Esophagus (tissue), 2 donors: ENCODE results near the gene RTN1. TPM values are rescaled to one million over a fixed set of nuclear protein-coding genes. Genes with fewer than 3 reads are reported as not detected.

ENCODE experiments used
- H3K27ac ChIP-seq, 2 donors: one replicate each; pipeline ENCODE4 v1.5.1; 2013; ENCODE audit warnings: low read depth in 2 of 2, mild to moderate bottlenecking in 2 of 2, inconsistent platforms in 1 of 2, low read length in 1 of 2, moderate library complexity in 1 of 2
- H3K27me3 ChIP-seq, 2 donors: one replicate each; pipeline ENCODE4 v1.6.1; 2013; ENCODE audit warnings: low read length in 2 of 2, control low read depth in 1 of 2, mild to moderate bottlenecking in 1 of 2; ENCODE audit not compliant: insufficient read depth in 2 of 2, control insufficient read depth in 1 of 2
- H3K36me3 ChIP-seq, 2 donors: one replicate each; pipeline ENCODE4 v1.6.1; 2013; ENCODE audit warnings: low read length in 1 of 2; ENCODE audit not compliant: control insufficient read depth in 2 of 2, insufficient read depth in 2 of 2
- H3K4me1 ChIP-seq, 2 donors: one replicate each; pipeline ENCODE4 v1.6.1; 2013; ENCODE audit warnings: low read length in 1 of 2; ENCODE audit not compliant: control insufficient read depth in 2 of 2, insufficient read depth in 2 of 2
- H3K4me3 ChIP-seq, 2 donors: one replicate each; pipeline ENCODE4 v1.5.1; 2013; ENCODE audit warnings: low read length in 2 of 2, mild to moderate bottlenecking in 2 of 2, low read depth in 1 of 2, moderate library complexity in 1 of 2
- H3K9me3 ChIP-seq, 2 donors: one replicate each; pipeline ENCODE4 v1.6.1; 2013; ENCODE audit warnings: mild to moderate bottlenecking in 2 of 2, low read depth in 1 of 2, low read length in 1 of 2, moderate library complexity in 1 of 2; ENCODE audit not compliant: control insufficient read depth in 2 of 2, insufficient read depth in 1 of 2
- WGBS, 2 donors: extraction: QIAGEN DNeasy Blood & Tissue Kit; methylation state at CpG; one replicate each; pipeline ENCODE4 v1.1.7; 2013; 5-methylcytosine and 5-hydroxymethylcytosine counted together
- polyA plus RNA-seq, 2 donors: library from polyadenylated mRNA; stranded (reverse); fragments of 200-250 nt; gene quantifications; one replicate each; pipeline ENCODE4 v1.2.3, GENCODE V29; 2013
- donor health status: healthy with polysubstance abuse.
- donor health status: Bipolar disorder and iron deficiency.

Gene RTN1
- polyA plus RNA-seq, 2 donors, result 0.26 to 0.58 TPM

- Histone ChIP-seq H3K4me3 (no peak overlapping the region), H3K27me3 (no peaks in the 10 kb centered on the region), H3K4me1 (no peaks in the 10 kb centered on the region), H3K36me3 (no peaks in the 10 kb centered on the region), H3K27ac (no peak overlapping the region), H3K9me3 (peaks cover 0 to 2% of the 10 kb centered on the region in 2 donors)
- 35 to 42% methylated on average over 3 of the region's 3 CpGs for WGBS, 2 donors
Measured at GRCh38 chr14:59816941-59817340, 53.6 kb downstream of the RTN1 start.

- Histone ChIP-seq H3K27me3 (no peaks in the 10 kb centered on the region), H3K4me3 (no peak overlapping the region), H3K27ac (no peak overlapping the region), H3K9me3 (peaks cover 0 to 2% of the 10 kb centered on the region in 2 donors), H3K4me1 (no peaks in the 10 kb centered on the region), H3K36me3 (no peaks in the 10 kb centered on the region)
- WGBS, 2 donors, result 71 to 75% methylated on average over 1 of the region's 1 CpG
Measured at GRCh38 chr14:59814988-59815387, 55.6 kb downstream of the RTN1 start.

DNA sequence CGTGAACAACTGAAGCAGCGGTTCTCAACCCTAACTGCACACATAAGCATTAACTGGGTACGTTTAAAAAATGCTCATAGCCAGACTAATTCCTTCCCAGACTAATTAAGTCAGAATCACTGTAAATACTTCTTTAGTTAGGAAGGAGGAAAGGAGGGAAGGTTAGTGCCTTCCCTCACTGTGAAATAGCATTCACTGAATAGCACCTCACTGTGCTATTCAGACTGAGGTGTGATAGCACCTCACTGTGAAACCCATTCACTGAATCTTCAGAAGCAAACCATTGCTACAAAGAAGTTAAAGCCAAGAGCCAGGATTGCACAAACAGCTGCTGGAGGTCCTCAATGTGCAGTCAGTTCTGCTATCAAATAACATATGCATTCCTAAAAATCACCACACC, 58.8 kb downstream of the RTN1 start:
- 72 to 73% methylated on average over 3 of the region's 3 CpGs for WGBS, 2 donors
- no peak overlapping the region for H3K27ac ChIP-seq
- H3K4me3 ChIP-seq, result no peak overlapping the region

DNA sequence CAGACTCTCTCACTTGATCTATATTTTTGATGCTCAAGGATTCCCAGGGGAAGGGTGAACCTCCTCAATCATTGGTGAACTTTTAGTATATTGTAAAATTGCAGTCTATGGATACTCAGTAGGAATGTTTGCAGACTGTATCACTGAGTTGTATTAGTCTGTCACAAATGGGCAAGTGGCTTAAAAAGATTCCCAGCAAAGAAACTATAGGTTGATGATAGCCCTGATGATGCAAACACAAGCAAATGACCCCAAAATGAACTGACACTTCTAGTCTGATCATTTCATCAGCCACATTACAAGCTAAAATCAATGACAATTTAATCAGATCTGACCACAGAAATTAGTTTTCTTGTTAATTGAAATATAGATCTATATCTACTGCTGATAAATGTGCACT, 59.5 kb downstream of the RTN1 start:
- no peak overlapping the region for H3K4me3 ChIP-seq
- H3K4me1 ChIP-seq, result no peaks in the 10 kb centered on the region
- H3K27me3 ChIP-seq, result no peaks in the 10 kb centered on the region
- H3K36me3 ChIP-seq, result no peaks in the 10 kb centered on the region
- no peaks in the 10 kb centered on the region for H3K9me3 ChIP-seq
- no peak overlapping the region for H3K27ac ChIP-seq

More for the DNA sequence above, 58.8 kb downstream of the RTN1 start:
- Histone ChIP-seq H3K27me3 (no peaks in the 10 kb centered on the region), H3K4me1 (no peaks in the 10 kb centered on the region), H3K36me3 (no peaks in the 10 kb centered on the region), H3K9me3 (no peaks in the 10 kb centered on the region)

- no peaks in the 10 kb centered on the region for H3K4me1 ChIP-seq
- H3K36me3 ChIP-seq, result no peaks in the 10 kb centered on the region
- no peaks in the 10 kb centered on the region for H3K27me3 ChIP-seq
- no peak overlapping the region for H3K27ac ChIP-seq
- no peak overlapping the region for H3K4me3 ChIP-seq
- H3K9me3 ChIP-seq, result no peaks in the 10 kb centered on the region
- WGBS, 2 donors, result 60 to 72% methylated on average over 7 of the region's 7 CpGs
Measured at GRCh38 chr14:59803052-59803540, 67.5 kb downstream of the RTN1 start.

GRCh38 chr14:59788176-59788575, 82.4 kb downstream of the RTN1 start:
- WGBS, 2 donors, result 21 to 23% methylated on average over 2 of the region's 2 CpGs
- Histone ChIP-seq H3K27ac (no peak overlapping the region), H3K27me3 (no peaks in the 10 kb centered on the region), H3K9me3 (no peaks in the 10 kb centered on the region), H3K36me3 (no peaks in the 10 kb centered on the region), H3K4me1 (no peaks in the 10 kb centered on the region), H3K4me3 (no peak overlapping the region)

DNA sequence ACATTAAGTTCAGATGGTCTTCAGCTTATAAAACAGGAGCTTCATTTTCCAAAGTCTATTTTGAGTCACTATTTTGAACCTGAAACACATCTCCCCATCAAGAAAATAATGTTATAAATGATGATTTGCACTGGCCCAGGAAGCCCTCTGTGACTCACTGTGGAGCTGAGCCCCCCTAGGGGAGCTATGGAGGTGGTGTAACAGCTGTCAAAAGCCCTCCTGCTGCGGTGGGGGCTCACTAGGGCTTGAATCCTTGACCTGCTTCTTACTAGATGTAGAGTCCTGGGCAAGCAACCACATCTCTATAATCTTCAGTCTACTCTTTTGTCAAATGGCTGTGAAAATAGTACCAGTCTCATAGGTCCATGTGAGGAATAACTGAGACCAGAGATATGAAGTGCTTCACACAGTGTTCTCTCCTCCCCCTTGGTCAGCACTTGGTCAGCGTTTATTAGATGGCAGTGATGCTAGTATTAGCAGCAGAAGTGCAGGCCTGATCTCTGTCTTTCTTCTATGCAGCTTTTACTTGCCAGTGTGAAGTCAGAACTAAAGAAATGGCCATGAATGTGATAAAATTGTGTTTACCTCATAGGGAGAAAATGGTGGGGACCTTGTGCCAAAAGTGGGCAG, 83.4 kb downstream of the RTN1 start:
- Histone ChIP-seq H3K4me3 (no peak overlapping the region), H3K9me3 (no peaks in the 10 kb centered on the region), H3K4me1 (no peaks in the 10 kb centered on the region), H3K27ac (no peak overlapping the region), H3K27me3 (no peaks in the 10 kb centered on the region), H3K36me3 (no peaks in the 10 kb centered on the region)
- 35 to 60% methylated on average over 2 of the region's 2 CpGs for WGBS, 2 donors

DNA sequence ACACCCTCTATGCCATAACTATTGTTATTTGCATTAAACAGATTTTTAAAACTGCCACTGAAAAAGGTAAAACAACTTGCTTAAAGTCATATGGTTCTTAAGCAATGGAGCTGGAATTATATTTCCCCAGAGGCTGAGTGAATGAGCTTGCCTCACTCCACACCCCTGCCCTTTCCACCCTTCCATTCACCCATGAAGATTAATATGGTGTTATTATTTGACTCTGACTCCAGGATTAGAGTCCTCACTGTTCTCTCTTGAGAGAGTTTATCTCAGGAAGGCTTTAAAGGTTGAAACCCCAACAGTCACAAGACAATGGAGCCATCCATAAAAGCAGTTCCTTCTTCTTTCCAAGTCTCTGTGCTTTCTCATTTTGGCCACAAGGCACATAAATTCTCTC, 84.9 kb downstream of the RTN1 start:
- no peaks in the 10 kb centered on the region for H3K9me3 ChIP-seq
- H3K27me3 ChIP-seq, result no peaks in the 10 kb centered on the region
- no peaks in the 10 kb centered on the region for H3K36me3 ChIP-seq
- no peak overlapping the region for H3K27ac ChIP-seq
- H3K4me1 ChIP-seq, result no peaks in the 10 kb centered on the region
- no peak overlapping the region for H3K4me3 ChIP-seq

GRCh38 chr14:59782760-59783159, 87.8 kb downstream of the RTN1 start:
- Histone ChIP-seq H3K4me1 (no peaks in the 10 kb centered on the region), H3K9me3 (no peaks in the 10 kb centered on the region), H3K4me3 (no peak overlapping the region), H3K27ac (no peak overlapping the region), H3K27me3 (no peaks in the 10 kb centered on the region), H3K36me3 (no peaks in the 10 kb centered on the region)
- 58 to 79% methylated on average over 2 of the region's 2 CpGs for WGBS, 2 donors

DNA sequence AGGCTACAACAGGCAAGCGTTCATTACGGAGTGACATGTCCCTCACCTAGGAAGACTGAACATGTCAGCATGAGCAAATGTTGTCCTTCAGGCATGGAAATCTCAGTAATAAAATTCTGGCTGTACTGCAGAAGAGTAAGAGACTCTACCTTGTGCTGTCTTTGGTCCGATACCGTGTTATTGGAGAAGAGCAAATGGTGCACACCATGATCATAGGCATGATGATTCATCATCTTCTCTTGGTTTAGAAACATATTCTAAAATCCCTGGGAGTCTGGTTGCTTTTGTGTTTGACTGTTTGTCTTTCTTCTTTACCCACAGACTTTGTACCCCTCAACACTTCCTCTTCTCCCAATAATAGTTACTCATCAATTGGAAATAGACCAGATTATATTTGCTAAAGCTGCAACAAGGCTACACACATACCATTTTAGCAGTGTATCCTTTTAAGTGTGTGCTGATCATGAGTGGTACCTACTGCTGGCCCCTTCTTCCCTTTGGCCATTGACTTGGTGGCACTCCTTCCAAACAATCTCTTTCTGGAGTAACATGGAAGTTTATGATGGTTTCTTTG, 93.5 kb downstream of the RTN1 start:
- no peaks in the 10 kb centered on the region for H3K36me3 ChIP-seq
- H3K27me3 ChIP-seq, result no peaks in the 10 kb centered on the region
- no peak overlapping the region for H3K4me3 ChIP-seq
- H3K4me1 ChIP-seq, result no peaks in the 10 kb centered on the region
- WGBS, 2 donors, result 72 to 90% methylated on average over 4 of the region's 4 CpGs
- no peak overlapping the region for H3K27ac ChIP-seq
- H3K9me3 ChIP-seq, result no peaks in the 10 kb centered on the region
